ENCODE data around the gene E2F8. TPM values are rescaled to one million over a fixed set of nuclear protein-coding genes. Genes with fewer than 3 reads are reported as not detected.

E2F8 gene
- total RNA-seq, 3 donors from 2014 or later (not counting 1 experiment from before 2014, with no cell fraction given) = 0.38 to 0.54 (median 0.42) TPM

GRCh38 chr11:19199771-19200170 is 41.0 kb downstream of the E2F8 start:
- intact Hi-C loops (cut with micrococcal nuclease) = no loop called here
- 0% methylated on average over 2 of the region's 3 CpGs for WGBS (ENCODE audit: insufficient coverage)
- Histone ChIP-seq H3K36me3 (ENCODE audit: control insufficient read depth, insufficient read depth, low read length) (no peaks in the 10 kb centered on the region), H3K27ac (ENCODE audit: low read length) (no peak overlapping the region), H3K27me3 (ENCODE audit: control insufficient read depth, insufficient read depth, low read length) (no peaks in the 10 kb centered on the region), H3K4me1 (ENCODE audit: control insufficient read depth, insufficient read depth, low read length) (no peaks in the 10 kb centered on the region), H3K4me3 (ENCODE audit: low read length) (no peak overlapping the region), H3K9me3 (ENCODE audit: control insufficient read depth, insufficient read depth, low read length) (no peaks in the 10 kb centered on the region)
- H3K36me3 Mint-ChIP-seq = no peaks in the 10 kb centered on the region
- TF ChIP-seq, protein P1, sequence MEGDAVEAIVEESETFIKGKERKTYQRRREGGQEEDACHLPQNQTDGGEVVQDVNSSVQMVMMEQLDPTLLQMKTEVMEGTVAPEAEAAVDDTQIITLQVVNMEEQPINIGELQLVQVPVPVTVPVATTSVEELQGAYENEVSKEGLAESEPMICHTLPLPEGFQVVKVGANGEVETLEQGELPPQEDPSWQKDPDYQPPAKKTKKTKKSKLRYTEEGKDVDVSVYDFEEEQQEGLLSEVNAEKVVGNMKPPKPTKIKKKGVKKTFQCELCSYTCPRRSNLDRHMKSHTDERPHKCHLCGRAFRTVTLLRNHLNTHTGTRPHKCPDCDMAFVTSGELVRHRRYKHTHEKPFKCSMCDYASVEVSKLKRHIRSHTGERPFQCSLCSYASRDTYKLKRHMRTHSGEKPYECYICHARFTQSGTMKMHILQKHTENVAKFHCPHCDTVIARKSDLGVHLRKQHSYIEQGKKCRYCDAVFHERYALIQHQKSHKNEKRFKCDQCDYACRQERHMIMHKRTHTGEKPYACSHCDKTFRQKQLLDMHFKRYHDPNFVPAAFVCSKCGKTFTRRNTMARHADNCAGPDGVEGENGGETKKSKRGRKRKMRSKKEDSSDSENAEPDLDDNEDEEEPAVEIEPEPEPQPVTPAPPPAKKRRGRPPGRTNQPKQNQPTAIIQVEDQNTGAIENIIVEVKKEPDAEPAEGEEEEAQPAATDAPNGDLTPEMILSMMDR (IDR thresholded peaks at IDR 0.05) = no peak
- peaks cover 0 to 5% of the 10 kb centered on the region in 2 donors for H3K4me1 Mint-ChIP-seq
- H3K27ac Mint-ChIP-seq = no peak overlapping the region
- no peak for ATAC-seq
- H3K27me3 Mint-ChIP-seq (ENCODE audit: low read depth in 2 of 2) = peaks cover 0 to 6% of the 10 kb centered on the region in 2 donors
- DNase-seq = no peak
- no peaks in the 10 kb centered on the region for H3K9me3 Mint-ChIP-seq
- no peak overlapping the region for H3K4me3 Mint-ChIP-seq

DNA sequence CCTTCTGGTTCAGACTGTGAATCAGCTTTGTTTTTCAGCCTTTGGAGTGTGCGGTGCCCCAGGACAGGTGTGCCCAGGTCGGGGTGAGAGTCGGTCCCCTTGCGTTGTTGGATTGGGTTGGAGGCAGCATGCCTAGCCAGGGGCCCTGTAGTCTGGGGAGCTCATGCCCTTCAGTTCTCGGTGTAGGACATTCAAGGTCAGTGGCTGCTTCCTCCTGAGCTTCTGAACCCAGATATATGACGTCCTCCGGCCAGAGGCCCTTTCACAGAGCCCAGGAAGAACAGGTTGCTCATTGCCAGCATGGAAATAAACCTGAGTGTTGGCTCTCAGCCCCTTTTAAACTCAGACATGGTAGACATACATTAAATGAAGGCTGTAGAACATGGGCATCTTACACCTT is 41.7 kb downstream of the E2F8 start:
- H3K27ac Mint-ChIP-seq = no peak overlapping the region
- DNase-seq = no peak
- H3K36me3 ChIP-seq (ENCODE audit: control insufficient read depth, insufficient read depth, low read length) = no peaks in the 10 kb centered on the region
- intact Hi-C loops (cut with micrococcal nuclease) = no loop called here
- WGBS (ENCODE audit: insufficient coverage) = 93% methylated on average over 7 of the region's 7 CpGs
- TF ChIP-seq, protein P1 (IDR thresholded peaks at IDR 0.05) = no peak
- no peaks in the 10 kb centered on the region for H3K9me3 ChIP-seq (ENCODE audit: control insufficient read depth, insufficient read depth, low read length)
- H3K9me3 Mint-ChIP-seq = no peaks in the 10 kb centered on the region
- peaks cover 0 to 5% of the 10 kb centered on the region in 2 donors for H3K4me1 Mint-ChIP-seq
- H3K27ac ChIP-seq (ENCODE audit: low read length) = no peak overlapping the region
- H3K27me3 ChIP-seq (ENCODE audit: control insufficient read depth, insufficient read depth, low read length) = no peaks in the 10 kb centered on the region
- H3K27me3 Mint-ChIP-seq (ENCODE audit: low read depth in 2 of 2) = peaks cover 0 to 6% of the 10 kb centered on the region in 2 donors
- no peak overlapping the region for H3K4me3 ChIP-seq (ENCODE audit: low read length)
- no peaks in the 10 kb centered on the region for H3K4me1 ChIP-seq (ENCODE audit: control insufficient read depth, insufficient read depth, low read length)
- no peaks in the 10 kb centered on the region for H3K36me3 Mint-ChIP-seq
- no peak for ATAC-seq
- H3K4me3 Mint-ChIP-seq = no peak overlapping the region

- no peaks in the 10 kb centered on the region for H3K27me3 ChIP-seq (ENCODE audit: control insufficient read depth, insufficient read depth, low read length)
- DNase-seq = no peak
- no peak for ATAC-seq
- H3K36me3 Mint-ChIP-seq = no peaks in the 10 kb centered on the region
- peaks cover 0 to 6% of the 10 kb centered on the region in 2 donors for H3K27me3 Mint-ChIP-seq (ENCODE audit: low read depth in 2 of 2)
- H3K4me3 ChIP-seq (ENCODE audit: low read length) = no peak overlapping the region
- H3K4me1 ChIP-seq (ENCODE audit: control insufficient read depth, insufficient read depth, low read length) = no peaks in the 10 kb centered on the region
- no peak overlapping the region for H3K27ac ChIP-seq (ENCODE audit: low read length)
- H3K27ac Mint-ChIP-seq = no peak overlapping the region
- no peak overlapping the region for H3K4me3 Mint-ChIP-seq
- H3K9me3 ChIP-seq (ENCODE audit: control insufficient read depth, insufficient read depth, low read length) = no peaks in the 10 kb centered on the region
- TF ChIP-seq, protein P1 (IDR thresholded peaks at IDR 0.05) = no peak
- 86% methylated on average over 6 of the region's 6 CpGs for WGBS (ENCODE audit: insufficient coverage)
- H3K9me3 Mint-ChIP-seq = no peaks in the 10 kb centered on the region
- H3K4me1 Mint-ChIP-seq = peaks cover 0 to 5% of the 10 kb centered on the region in 2 donors
- H3K36me3 ChIP-seq (ENCODE audit: control insufficient read depth, insufficient read depth, low read length) = no peaks in the 10 kb centered on the region
- intact Hi-C loops (cut with micrococcal nuclease) = no loop called here
These were observed 44.3 kb downstream of the E2F8 start for GRCh38 chr11:19196432-19196831.

DNA sequence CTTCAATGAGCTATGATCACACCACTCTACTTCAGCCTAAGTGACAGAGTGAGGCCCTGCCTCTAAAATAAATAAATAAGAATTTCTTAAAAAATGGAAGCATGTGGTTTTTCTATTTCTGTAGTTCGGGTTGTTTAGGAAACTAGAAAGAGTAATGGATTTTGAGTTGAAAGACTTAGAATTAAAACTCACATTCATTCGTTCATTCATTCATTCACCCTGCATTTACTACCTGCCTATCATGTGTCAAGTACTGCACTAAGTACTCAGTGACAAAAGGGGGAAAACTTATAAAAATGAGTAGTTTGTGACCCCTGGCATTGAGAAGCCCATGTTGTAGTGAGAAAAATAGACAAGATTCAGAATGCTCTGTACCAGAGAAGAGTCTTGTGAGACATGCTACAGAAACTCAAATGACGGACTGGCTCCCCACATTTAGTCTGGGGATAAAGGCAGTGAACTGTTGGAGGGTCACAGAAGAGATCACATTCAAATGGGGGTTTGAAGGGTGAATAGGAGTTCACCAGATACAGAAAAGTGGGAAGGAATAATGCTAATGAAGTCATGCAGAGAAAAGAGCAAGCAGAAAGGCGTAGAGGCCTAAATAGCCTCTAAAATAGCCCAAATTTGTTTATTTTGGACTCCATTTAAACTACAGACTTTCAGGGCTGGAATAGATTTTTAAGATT is 46.0 kb downstream of the E2F8 start:
- DNase-seq (no peak), ATAC-seq (no peak)
- H3K27me3 ChIP-seq (ENCODE audit: control insufficient read depth, insufficient read depth, low read length) = no peaks in the 10 kb centered on the region
- Mint-ChIP-seq H3K27me3 (ENCODE audit: low read depth in 2 of 2) (no peaks in the 10 kb centered on the region), H3K27ac (no peak overlapping the region), H3K4me3 (no peak overlapping the region), H3K9me3 (no peaks in the 10 kb centered on the region), H3K4me1 (no peaks in the 10 kb centered on the region), H3K36me3 (no peaks in the 10 kb centered on the region)
- no peak overlapping the region for H3K27ac ChIP-seq (ENCODE audit: low read length)
- TF ChIP-seq, protein P1 (IDR thresholded peaks at IDR 0.05) = no peak
- H3K4me3 ChIP-seq (ENCODE audit: low read length) = no peak overlapping the region
- intact Hi-C loops (cut with micrococcal nuclease) = no loop called here
- H3K36me3 ChIP-seq (ENCODE audit: control insufficient read depth, insufficient read depth, low read length) = no peaks in the 10 kb centered on the region
- no peaks in the 10 kb centered on the region for H3K4me1 ChIP-seq (ENCODE audit: control insufficient read depth, insufficient read depth, low read length)
- H3K9me3 ChIP-seq (ENCODE audit: control insufficient read depth, insufficient read depth, low read length) = no peaks in the 10 kb centered on the region
- 94% methylated on average over 2 of the region's 4 CpGs for WGBS (ENCODE audit: insufficient coverage)
